Mononuclear cell (primary cell): Measurements from ENCODE around the gene CACNA2D4. TPM values are rescaled to one million over a fixed set of nuclear protein-coding genes. Genes with fewer than 3 reads are reported as not detected.

ENCODE experiments used
- H3K27me3 ChIP-seq: 2 replicates; pipeline ENCODE4 v1.6.0; 2011; ENCODE audit warnings: low read length, control low read depth; ENCODE audit not compliant: insufficient read depth
- H3K4me1 ChIP-seq: 2 replicates; pipeline ENCODE4 v1.5.1; 2011; ENCODE audit warnings: mild to moderate bottlenecking, low read length, control low read depth; ENCODE audit not compliant: insufficient read depth
- H3K4me3 ChIP-seq: 2 replicates; pipeline ENCODE4 v1.5.1; 2011; ENCODE audit warnings: mild to moderate bottlenecking, low read length, moderate library complexity
- H3K9me3 ChIP-seq: 2 replicates; pipeline ENCODE4 v1.5.1; 2011; ENCODE audit warnings: low read depth, mild to moderate bottlenecking, control low read depth, low read length
- total RNA-seq: library from RNA; depleted of rRNA; stranded (reverse); fragments of >200 nt; gene quantifications from one replicate; pipeline ENCODE4 v1.2.3, GENCODE V29; 2012

The CACNA2D4 gene
- total RNA-seq, 1 donor = 17.2 TPM

DNA sequence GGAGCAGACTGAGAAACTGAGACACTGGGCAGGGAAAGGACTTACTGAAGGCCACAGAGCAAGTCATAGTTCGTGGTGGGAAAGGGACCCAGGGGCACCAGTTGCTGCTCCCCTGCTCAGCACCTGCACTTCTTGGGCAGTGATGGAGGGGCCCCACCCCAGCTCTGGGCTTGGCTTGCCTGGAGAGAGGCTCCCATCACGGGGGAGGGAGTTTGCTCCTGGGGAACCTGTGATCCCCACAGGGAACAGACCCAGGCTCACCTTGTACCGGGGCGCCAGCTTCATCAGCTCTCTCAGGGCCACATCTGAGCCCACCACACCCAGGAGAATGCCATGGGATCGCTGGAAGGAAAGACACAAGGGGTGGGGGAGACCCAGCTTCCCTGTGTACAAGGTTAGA, 39.8 kb downstream of the CACNA2D4 start:
- no peaks in the 10 kb centered on the region for H3K9me3 ChIP-seq
- no peaks in the 10 kb centered on the region for H3K4me1 ChIP-seq
- no peak overlapping the region for H3K4me3 ChIP-seq
- no peaks in the 10 kb centered on the region for H3K27me3 ChIP-seq

GRCh38 chr12:1878214-1878613, 40.2 kb downstream of the CACNA2D4 start:
- H3K9me3 ChIP-seq = no peaks in the 10 kb centered on the region
- no peaks in the 10 kb centered on the region for H3K4me1 ChIP-seq
- no peak overlapping the region for H3K4me3 ChIP-seq
- no peaks in the 10 kb centered on the region for H3K27me3 ChIP-seq

DNA sequence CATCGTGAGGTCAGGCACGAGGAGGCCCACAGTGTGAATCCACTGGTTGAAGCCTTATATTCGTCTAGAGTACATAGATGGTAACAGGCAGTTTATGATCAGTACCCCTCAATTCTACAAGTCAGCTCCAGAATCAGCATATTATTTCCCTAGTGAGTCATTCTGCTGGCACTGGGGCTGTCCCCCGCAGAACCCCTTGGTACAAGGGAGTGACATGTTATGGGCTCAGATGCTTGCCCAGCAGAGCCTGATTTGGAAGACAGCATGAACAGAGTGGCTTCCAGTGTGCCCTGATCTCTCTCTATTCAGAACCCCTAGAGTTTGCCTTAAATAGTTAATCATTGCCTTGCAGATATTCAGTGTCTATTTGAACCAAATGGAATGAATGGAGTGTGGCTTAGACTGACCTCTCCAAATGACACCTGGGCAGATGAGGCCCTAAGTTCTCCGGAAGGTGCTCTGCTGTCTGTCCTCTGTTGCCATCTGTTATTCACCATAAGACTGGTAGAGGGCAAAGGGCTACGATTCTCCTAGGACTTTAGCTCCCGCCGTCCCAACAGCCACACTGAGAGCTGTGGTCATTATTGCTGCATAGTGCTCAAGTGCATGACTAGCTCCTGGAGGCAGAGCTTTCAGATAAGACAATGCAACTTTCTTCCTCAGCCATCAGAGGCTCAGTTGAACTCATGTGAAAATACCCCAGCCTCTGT, 41.1 kb downstream of the CACNA2D4 start:
- H3K9me3 ChIP-seq = no peaks in the 10 kb centered on the region
- H3K27me3 ChIP-seq = no peaks in the 10 kb centered on the region
- H3K4me1 ChIP-seq = no peaks in the 10 kb centered on the region
- H3K4me3 ChIP-seq = no peak overlapping the region

DNA sequence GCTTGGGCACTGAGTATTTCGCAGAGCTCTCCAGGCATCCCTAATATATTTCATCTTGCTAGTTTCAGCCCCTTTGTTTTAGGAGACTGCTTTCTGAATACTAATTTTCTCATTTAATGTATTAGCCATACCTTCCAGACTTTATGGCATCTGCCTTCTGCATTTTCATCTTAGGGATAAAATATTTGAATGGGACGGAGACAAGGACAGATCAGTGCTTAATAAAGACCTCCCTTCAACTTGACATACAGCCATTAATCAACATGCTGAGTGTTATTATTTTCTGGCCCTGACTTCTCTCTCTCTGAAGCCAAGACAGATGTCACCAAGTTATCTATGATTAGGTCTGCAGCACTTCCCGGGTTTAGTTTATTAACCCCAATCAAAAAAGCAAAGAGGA, 42.4 kb downstream of the CACNA2D4 start:
- H3K4me3 ChIP-seq = no peak overlapping the region
- H3K9me3 ChIP-seq = no peaks in the 10 kb centered on the region
- no peaks in the 10 kb centered on the region for H3K4me1 ChIP-seq
- no peaks in the 10 kb centered on the region for H3K27me3 ChIP-seq

DNA sequence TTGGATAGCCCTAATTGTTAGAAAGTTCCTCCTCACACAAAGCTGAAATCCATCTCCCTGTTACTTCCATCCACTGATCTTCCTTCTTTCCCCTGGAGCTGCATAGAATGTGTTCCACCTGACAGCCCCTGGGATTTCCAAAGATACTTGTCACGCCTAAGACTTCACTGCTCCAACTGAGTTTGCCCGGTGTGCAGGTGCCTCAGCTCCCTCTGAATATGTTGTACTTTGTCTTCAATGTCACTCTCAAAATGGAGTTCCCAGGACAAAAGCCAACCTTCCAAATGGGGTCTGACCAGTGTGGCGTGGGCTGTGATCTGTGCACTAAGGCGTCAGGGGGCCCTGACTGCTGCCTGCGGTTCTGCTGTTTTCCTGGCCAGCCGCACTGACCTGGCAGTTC, 42.8 kb downstream of the CACNA2D4 start:
- no peaks in the 10 kb centered on the region for H3K4me1 ChIP-seq
- H3K9me3 ChIP-seq = no peaks in the 10 kb centered on the region
- H3K4me3 ChIP-seq = no peak overlapping the region
- no peaks in the 10 kb centered on the region for H3K27me3 ChIP-seq

- no peak overlapping the region for H3K4me3 ChIP-seq
- no peaks in the 10 kb centered on the region for H3K27me3 ChIP-seq
- no peaks in the 10 kb centered on the region for H3K9me3 ChIP-seq
- H3K4me1 ChIP-seq = no peaks in the 10 kb centered on the region
Observed at GRCh38 chr12:1873531-1874510, 44.6 kb downstream of the CACNA2D4 start.

GRCh38 chr12:1872448-1872847, 46.0 kb downstream of the CACNA2D4 start:
- H3K27me3 ChIP-seq = no peaks in the 10 kb centered on the region
- no peaks in the 10 kb centered on the region for H3K4me1 ChIP-seq
- H3K9me3 ChIP-seq = no peaks in the 10 kb centered on the region
- H3K4me3 ChIP-seq = no peak overlapping the region

GRCh38 chr12:1872001-1872400, 46.5 kb downstream of the CACNA2D4 start:
- Histone ChIP-seq H3K4me1 (no peaks in the 10 kb centered on the region), H3K4me3 (no peak overlapping the region), H3K9me3 (no peaks in the 10 kb centered on the region), H3K27me3 (no peaks in the 10 kb centered on the region)

DNA sequence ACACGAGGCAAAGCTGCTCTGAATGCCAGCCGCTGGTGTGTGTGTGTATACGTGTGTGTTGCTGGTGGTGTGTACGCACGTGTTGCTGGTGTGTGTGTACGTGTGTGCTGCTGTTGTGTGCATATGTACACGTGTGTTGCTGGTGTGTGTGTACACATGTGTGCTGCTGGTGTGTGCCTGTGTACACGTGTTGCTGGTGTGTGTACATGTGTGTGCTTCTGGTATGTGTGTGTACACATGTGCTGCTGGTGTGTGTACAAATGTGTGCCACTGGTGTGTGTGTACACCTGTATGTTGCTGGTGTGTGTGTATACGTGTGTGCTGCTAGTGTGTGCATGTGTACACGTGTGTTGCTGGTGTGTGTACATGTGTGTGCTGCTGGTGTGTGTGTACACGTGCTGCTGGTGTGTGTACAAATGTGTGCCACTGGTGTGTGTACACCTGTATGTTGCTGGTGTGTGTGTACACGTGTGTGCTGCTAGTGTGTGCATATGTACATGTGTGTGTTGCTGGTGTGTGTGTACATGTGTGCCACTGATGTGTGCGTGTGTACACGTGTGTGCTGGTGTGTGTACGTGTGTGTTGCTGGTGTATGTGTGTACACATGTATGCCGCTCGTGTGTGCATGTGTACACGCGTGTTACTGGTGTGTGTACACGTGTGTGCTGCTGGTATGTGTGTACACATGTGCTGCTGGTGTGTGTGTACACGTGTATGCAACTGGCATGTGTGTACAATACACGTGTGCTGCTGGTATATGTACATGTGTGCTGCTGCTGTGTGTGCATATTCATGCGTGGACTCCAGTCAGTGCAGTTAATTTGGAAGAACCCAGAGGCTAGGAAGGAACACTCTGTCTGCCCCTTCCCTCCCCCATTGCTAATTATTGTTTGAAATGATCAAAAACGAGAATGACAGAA, 47.2 kb downstream of the CACNA2D4 start:
- H3K9me3 ChIP-seq = no peaks in the 10 kb centered on the region
- no peaks in the 10 kb centered on the region for H3K4me1 ChIP-seq

GRCh38 chr12:1870086-1870485, 48.4 kb downstream of the CACNA2D4 start:
- no peaks in the 10 kb centered on the region for H3K4me1 ChIP-seq
- H3K27me3 ChIP-seq = peaks cover 1% of the 10 kb centered on the region
- H3K4me3 ChIP-seq = no peak overlapping the region
- H3K9me3 ChIP-seq = no peaks in the 10 kb centered on the region

More for the DNA sequence above, 47.2 kb downstream of the CACNA2D4 start:
- Histone ChIP-seq H3K4me3 (no peak overlapping the region), H3K27me3 (no peaks in the 10 kb centered on the region)

DNA sequence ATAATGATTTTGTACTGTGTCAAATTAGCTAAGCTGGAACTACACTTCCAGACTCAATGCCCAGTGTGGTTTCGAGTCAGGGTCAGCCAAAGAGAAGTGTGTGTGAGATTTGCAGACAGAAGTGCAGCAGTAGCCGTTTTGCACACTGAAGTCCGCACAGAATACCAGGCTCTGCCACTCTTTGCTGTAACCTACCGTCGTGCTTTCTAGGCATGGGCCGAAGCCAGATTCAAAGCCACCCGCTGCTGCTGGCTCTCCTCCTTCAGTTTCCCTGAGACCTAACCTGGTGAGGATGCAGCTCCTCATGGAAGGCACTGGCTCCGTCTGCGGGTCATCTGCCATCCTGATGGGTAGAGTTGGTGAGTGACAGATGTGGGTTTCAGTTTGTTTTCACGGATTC, 49.3 kb downstream of the CACNA2D4 start:
- Histone ChIP-seq H3K4me3 (no peak overlapping the region), H3K9me3 (no peaks in the 10 kb centered on the region), H3K4me1 (no peaks in the 10 kb centered on the region), H3K27me3 (peaks cover 3% of the 10 kb centered on the region)

DNA sequence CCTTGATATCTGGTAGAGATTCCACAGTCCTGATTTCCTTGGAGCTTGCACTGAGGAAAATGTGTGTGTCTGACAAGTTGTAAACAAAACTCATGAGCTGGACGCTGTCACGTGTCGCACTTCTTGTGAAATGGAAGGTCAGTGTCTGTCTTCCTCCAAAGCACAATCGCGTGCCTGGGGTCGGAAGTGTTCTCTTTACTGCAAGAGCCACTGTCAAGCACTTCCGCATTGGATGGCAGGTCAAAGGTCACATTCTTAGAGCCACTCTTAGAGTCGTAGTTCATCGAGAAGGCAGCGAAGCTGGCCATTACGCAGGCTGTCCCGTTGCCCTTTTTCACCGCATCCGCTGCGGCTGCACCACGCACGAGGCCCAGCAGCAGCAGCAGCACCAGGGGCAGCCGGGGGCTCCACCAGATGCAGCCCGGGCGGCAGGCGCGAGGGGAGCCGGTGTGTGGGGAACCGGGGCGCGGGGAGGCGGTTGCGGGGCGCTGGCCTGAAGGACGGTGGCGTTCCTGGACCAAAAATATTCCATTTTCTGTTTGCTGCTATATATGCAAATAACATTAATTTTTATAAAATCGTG, 53.1 kb downstream of the CACNA2D4 start:
- H3K27me3 ChIP-seq = peaks cover 3% of the 10 kb centered on the region
- H3K9me3 ChIP-seq = no peaks in the 10 kb centered on the region
- H3K4me1 ChIP-seq = no peaks in the 10 kb centered on the region

GRCh38 chr12:1864867-1865266, 53.6 kb downstream of the CACNA2D4 start:
- Histone ChIP-seq H3K4me1 (no peaks in the 10 kb centered on the region), H3K9me3 (no peaks in the 10 kb centered on the region), H3K27me3 (peaks cover 3% of the 10 kb centered on the region), H3K4me3 (no peak overlapping the region)

More for the DNA sequence above, 53.1 kb downstream of the CACNA2D4 start:
- no peak overlapping the region for H3K4me3 ChIP-seq

DNA sequence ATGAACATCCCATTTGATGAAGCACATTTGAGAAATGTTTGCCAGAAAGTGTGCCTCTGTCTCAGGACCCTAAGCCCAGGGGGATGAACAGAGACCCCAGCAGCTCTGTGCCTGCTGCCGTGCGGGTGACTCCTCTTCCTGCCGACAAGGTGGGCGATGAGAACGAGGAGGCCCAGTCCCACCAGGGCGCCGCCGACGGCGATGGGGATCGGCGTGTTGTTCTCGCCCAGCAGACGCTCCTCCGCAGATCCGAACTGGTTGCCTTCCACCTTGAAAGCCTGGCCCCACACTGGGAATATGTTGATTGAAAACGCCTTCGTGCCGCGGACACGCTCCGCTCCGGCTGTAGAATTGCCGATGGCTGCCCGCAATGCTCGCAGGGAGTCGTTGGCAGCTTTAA, 54.0 kb downstream of the CACNA2D4 start:
- Histone ChIP-seq H3K4me1 (no peaks in the 10 kb centered on the region), H3K9me3 (no peaks in the 10 kb centered on the region), H3K4me3 (no peak overlapping the region), H3K27me3 (peaks cover 3% of the 10 kb centered on the region)
